Activated CD4-positive, alpha-beta T cell treated with anti-CD3 and anti-CD28 coated beads, Interleukin-10, Interleukin-2, amounts not matched to agents 100 ng/mL and 50 ng/mL, durations not matched to agents 16 hours and 8 hours (primary cell): ENCODE results near the gene UBE2G1.

Experiments
- DNase-seq: peaks from one replicate; pipeline ENCODE4 v3.0.0-alpha.2; 2020

Gene UBE2G1

DNA sequence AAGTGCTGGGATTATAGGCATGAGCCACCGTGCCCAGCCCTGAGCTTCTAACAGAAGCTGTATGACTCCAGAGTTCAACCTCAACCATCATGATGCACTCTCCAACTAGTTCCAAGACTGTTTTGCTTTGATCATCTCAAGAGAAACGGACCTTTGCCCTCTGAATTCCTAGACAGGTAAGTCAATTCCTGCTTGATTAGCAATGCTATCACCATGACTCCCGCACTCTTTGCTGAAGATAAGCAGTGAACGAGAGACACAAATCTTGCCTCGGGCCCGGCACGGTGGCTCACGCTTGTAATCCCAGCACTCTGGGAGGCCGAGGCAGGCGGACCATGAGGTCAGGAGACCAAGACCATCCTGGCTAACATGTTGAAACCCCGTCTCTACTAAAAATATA is 124.9 kb downstream of the UBE2G1 start:
- DNase-seq: no peak

DNA sequence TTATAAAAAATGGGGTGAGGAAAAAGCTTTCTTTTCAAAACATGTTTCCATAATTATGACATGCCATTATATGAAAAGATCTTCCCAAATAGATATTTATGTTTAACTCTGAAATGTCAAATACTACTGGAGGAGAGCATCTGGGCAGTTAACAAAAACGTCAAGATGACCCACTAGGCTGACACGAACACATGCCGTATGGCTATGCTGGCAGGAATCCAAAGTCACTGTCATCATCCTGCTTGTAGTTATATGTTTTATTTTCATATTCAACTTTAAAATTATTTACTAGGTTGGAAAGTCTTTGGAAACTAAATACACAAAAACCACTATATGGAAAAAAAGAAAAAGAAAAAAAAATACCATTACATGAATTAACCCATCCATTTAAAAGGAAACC is 130.0 kb downstream of the UBE2G1 start:
- DNase-seq: no peak

DNA sequence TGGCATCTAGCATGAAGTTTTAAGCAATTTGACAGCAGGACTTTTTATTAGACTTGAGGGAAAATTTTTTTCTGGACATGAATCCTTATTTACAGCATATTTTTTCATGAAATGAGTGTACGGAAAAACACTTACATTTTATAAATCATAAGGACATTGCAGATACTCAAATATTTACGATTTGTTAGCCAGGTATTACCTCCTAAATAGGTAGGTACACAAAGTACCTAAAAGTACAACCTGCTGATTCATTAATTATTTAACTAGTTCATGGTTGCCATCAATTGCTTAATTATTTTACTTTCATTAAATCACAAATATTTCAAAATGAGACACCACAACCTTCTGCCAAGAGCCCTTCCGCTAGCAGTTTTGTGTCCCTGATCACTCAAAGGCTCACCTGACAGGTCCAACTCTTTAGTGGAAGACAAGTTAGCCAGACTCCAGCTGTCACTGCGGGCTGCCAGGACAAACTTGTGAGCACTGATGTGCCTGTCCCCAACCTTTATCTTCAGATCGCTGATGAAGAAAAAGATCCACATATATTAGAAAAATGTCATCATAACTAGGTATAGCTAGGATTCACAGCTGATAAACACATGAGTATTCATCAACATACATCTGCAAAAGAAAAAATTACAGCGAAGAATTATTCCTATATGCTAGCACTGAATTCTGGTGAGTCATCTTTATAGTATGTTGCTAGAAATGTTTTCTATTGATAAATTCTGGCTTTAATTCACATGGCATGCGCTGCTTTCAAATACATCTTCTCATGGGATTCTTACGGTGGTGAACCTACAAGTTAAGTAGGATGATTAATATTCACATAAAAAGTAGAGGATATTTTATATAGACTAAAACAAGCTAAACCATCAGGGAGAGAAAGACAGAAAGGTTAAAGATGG is 130.8 kb downstream of the UBE2G1 start:
- no peak for DNase-seq

DNA sequence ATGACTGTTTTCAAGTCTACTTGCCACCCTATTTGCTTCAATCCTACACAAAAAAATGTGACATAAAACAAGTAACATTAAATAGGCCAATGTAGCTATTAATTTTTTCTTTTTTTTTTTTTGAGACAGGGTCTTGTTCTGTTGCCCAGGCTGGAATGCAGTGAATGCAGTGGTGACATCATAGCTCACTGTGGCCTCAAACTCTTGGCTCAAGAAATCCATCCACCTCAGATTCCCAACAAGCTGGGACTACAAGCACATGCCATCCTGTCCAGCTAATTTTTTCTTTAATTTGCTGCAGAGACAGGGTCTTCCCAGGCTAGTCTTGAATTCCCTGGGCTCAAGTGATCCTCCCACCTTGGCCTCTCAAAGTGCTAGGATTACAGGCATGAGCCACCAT is 132.1 kb downstream of the UBE2G1 start:
- no peak for DNase-seq

DNA sequence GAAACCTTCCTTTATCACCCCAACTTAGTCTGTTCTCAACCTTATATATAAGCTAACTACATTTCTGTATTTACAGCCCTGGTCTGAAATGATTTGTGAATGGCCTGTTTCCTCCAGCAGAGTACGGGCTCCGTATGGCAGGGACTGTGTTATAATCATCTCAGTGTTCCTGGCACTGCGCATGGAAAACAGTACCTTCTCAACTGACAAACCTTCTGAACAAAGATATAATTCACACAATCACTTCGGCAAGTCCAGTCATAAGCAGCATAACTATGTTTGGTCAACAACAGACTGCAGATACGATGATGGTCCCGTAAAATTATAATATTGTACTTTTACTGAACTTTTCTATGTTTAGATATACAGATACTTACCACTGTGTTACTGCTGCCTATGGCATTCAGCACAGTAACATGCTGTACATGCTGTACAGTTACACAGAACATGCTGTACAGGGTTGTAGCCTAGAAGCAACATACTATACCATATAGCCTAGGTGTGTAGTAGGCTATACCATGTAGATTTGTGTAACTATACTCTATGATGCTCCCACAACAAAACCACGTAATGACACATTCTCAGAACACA is 132.7 kb downstream of the UBE2G1 start:
- DNase-seq: no peak

DNA sequence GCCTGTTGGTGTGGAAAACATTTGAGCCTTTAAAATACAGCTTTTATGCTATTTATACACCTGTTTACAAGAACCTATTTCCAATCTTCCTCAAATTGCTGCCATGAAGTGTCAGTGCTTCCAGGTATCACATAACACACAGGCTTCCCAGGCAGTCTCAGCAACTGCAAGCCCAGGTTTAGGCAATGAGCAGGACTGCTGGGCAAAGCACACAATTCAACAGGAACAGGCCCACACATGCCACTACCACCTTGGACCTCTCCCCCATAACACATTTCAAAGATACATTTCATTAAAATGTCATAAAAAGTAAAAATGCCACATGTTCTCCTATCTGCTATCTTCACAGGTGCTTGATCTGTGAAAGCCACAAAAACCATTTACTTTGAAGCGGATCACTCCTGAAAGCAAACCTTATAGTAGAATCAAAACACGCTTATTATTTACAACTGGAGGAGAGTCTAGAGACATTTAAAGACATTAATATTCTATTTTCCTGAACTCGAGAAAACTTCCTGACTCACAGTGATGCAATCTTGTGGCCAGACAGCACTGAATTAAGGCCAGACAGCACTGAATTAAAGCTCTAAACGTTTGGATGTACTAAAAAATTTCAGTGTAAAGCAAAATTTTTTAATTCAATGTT is 134.2 kb downstream of the UBE2G1 start:
- no peak for DNase-seq

DNA sequence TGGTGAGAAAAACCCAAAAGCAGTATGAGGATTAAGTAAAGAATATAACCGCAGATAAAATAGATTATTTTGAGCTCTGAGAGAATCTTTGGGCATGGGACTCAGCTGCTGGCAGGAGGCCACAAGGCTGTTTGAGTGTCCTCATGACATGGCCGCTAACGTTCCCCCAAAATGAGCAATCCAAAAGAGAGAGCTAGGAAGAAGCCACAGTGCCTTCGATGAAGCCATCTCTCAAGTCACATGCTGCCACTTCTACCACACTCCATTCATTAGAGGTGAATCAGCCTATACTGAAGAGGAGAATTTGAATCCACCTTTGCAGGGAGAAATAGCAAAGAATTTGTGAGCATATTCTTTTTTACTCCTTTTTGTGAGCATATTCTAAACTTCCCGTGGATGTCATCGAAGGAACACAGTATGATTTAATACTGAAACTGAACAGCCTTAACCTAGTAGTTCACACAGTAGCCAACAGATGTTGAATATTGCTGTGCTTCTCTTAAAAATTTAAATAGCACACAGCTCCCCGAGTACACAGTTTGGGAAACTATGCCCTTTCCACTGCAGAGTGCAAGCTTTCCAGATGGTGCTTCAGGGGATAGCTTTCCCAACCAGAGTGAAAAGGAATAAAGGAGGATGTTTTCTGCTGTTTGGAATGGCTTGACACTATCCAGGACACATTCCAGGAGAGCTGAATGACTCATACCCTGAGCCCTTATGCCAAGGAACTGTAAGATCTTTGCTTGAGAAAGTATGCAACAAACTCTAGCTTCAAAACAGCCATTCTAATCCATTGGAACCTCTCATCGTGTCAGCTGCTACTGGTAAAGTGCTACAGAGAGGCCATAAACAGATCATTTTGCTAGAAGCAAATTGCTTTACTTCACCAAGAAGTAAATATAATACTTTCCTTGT is 136.6 kb downstream of the UBE2G1 start:
- no peak for DNase-seq

DNA sequence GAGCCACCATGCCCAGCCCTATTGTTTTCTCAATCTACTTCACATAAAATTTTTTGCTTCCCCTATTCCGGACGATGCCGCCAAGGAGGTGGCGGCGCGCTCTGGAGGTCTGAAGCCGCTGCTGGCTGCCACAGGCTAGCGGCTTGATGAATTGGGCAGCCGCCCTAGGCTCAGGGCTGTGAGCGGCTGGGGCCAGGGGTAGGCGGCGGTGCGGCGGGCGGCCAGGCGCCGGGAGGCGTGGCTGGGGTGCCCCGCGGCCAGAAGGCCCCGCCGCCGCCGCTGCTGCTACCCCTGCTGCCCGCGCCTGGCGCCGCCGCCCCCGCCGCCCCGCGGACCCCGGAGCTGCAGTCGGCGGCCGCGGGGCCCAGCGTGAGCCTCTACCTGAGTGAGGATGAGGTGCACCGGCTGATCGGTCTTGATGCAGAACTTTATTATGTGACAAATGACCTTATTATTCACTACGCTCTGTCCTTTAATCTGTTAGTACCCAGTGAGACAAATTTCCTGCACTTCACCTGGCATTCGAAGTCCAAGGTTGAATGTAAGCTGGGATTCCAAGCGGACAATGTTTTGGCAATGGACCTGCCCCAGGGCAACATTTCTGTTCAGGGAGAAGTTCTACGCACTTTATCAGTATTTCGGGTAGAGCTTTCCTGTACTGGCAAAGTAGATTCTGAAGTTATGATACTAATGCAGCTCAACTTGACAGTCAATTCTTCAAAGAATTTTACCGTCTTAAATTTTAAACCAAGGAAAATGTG is 144.4 kb downstream of the UBE2G1 start:
- no peak for DNase-seq

DNA sequence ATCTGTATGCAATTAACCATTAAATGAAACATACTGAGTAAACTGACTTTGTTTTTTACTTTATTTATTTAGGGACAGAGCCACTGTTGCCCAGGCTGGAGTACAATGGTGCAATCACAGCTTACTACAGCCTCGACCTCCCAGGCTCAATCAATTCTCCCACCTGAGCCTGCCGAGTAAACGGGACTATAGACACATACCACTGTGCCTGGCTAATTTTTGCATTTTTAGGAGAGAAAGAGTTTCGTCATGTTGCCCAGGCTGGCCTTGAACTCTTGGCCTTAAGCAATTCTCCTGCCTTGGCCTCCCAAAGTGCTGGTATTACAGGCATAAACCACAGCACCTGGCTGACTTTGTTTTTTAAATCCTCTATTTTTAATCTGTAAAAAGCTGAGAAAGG is 145.3 kb downstream of the UBE2G1 start:
- no peak for DNase-seq

DNA sequence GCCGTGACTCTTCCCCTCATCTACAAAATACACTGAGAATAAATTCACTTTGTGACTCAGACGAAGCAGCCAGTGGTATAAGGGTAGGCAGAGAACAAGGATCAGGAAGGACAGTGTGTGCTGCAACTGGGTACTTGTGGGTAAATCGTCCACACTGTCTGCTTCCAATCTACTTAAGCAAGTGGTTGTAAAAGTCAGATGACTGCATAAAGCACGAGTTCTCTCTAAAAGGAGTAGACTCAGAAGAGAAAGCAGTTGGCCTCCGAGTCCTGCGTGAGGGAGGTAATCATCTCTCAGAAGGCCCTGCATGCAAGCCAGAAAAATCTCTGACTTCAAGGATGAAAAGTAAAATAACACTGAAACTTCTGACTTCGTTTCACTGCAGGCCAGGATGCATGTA is 145.8 kb downstream of the UBE2G1 start:
- DNase-seq: no peak
